Measurements from ENCODE around the gene SMS.

The SMS gene

GRCh38 chrX:21978346-21978745 lies 37.8 kb downstream of the SMS start:
- peaks cover 14% of the 10 kb centered on the region for H3K4me1 Mint-ChIP-seq (ENCODE audit: low read depth)
- no peak for DNase-seq
- H3K27me3 Mint-ChIP-seq = peaks cover 19% of the 10 kb centered on the region
- no peak overlapping the region for H3K4me3 Mint-ChIP-seq
- H3K27ac Mint-ChIP-seq = no peak overlapping the region
- H3K36me3 Mint-ChIP-seq (ENCODE audit: low read depth) = peaks cover 70% of the 10 kb centered on the region
- H3K9me3 Mint-ChIP-seq = no peaks in the 10 kb centered on the region

- H3K36me3 Mint-ChIP-seq (ENCODE audit: low read depth) = peaks cover 58% of the 10 kb centered on the region
- DNase-seq = no peak
- H3K4me3 Mint-ChIP-seq = no peak overlapping the region
- H3K9me3 Mint-ChIP-seq = no peaks in the 10 kb centered on the region
- peaks cover 14% of the 10 kb centered on the region for H3K4me1 Mint-ChIP-seq (ENCODE audit: low read depth)
- H3K27ac Mint-ChIP-seq = no peak overlapping the region
- peaks cover 19% of the 10 kb centered on the region for H3K27me3 Mint-ChIP-seq
Observed at GRCh38 chrX:21982311-21982710, 41.8 kb downstream of the SMS start.

DNA sequence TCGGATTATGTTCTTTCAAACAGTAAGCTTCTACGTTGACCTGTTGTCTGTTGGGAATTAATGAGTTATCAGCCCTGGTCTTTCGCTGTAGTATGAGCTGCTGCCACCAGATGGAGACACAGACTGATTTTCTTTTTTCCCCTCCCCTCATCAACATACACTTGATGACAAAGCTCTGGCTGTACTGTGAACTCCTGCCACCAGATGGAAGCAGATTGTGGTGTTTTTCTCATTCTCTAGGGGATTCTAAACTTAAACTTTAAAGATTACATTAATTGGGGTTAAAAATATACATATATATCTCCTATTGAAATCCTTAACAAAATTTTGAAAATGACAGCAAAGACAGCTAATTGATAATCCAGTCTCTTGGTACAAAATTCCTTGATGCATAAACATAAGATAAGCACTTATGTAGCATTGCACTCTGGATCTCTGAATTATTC lies 44.8 kb downstream of the SMS start:
- peaks cover 36% of the 10 kb centered on the region for H3K4me1 Mint-ChIP-seq (ENCODE audit: low read depth)
- peak overlapping the region; percentile 4 for H3K27ac Mint-ChIP-seq
- H3K36me3 Mint-ChIP-seq (ENCODE audit: low read depth) = peaks cover 66% of the 10 kb centered on the region
- no peaks in the 10 kb centered on the region for H3K9me3 Mint-ChIP-seq
- H3K4me3 Mint-ChIP-seq = no peak overlapping the region
- H3K27me3 Mint-ChIP-seq = peaks cover 7% of the 10 kb centered on the region
- DNase-seq = peak; percentile 79

DNA sequence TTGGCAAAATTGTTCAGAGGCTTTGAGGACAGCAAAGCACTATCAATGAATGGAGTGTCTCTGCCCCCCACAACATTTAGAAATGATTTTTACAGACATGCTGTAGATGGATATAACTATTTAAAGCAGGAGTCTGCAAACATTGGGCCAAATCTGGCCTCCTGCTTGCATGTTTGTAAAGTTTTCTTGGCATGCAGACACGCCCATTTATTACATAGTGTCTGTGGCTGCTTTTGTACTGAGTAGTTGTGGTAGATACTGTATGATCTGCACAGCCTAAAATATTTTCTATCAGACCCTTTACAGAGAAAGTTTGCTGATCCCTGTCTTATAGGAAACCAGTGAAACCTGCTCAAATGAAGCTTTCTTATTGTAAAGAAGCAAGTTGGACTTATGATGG lies 46.1 kb downstream of the SMS start:
- peaks cover 8% of the 10 kb centered on the region for H3K27me3 Mint-ChIP-seq
- no peak overlapping the region for H3K27ac Mint-ChIP-seq
- no peak for DNase-seq
- H3K36me3 Mint-ChIP-seq (ENCODE audit: low read depth) = peaks cover 72% of the 10 kb centered on the region
- no peak overlapping the region for H3K4me3 Mint-ChIP-seq
- peaks cover 48% of the 10 kb centered on the region for H3K4me1 Mint-ChIP-seq (ENCODE audit: low read depth)
- H3K9me3 Mint-ChIP-seq = no peaks in the 10 kb centered on the region

DNA sequence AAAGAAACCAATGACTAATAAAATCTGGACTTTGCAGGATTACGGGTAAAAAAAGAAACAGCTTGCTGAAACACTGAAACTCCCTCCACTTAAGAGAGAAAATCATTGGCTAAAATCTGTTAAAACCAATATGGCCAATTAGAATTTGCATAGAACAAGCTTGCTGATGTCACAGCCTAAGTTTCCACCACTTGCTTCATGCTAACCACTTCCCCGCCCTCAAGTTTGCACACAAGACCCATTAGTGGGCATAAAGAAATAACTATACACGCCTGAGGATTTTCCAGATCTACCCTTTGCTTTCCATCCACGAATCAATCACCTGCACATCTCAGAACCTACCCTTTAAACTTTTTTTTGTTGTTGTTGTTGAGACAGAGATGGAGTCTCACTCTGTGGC lies 48.9 kb downstream of the SMS start:
- peaks cover 8% of the 10 kb centered on the region for H3K27me3 Mint-ChIP-seq
- H3K4me3 Mint-ChIP-seq = no peak overlapping the region
- DNase-seq = no peak
- no peaks in the 10 kb centered on the region for H3K9me3 Mint-ChIP-seq
- peaks cover 88% of the 10 kb centered on the region for H3K36me3 Mint-ChIP-seq (ENCODE audit: low read depth)
- peaks cover 56% of the 10 kb centered on the region for H3K4me1 Mint-ChIP-seq (ENCODE audit: low read depth)
- H3K27ac Mint-ChIP-seq = peak overlapping the region; percentile 68

DNA sequence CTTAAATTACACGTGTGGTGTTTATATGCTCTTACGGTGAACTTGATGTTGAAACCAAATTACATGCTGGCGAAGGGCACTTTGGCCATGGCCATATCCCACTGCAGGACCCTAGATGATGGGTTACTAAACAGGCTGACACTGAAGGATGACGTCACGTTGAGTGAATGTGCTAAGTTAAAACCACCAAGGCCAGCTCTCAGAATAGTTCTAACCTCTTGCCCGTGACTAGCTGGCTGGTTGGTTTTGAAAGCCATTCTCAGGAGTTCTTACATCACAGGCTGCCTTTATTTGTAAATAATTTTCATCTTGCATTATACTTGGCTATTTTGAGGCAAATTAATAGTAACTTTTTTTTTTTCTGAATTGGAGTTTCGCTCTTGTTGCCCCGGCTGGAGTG lies 50.3 kb downstream of the SMS start:
- H3K4me1 Mint-ChIP-seq (ENCODE audit: low read depth) = peaks cover 58% of the 10 kb centered on the region
- no peaks in the 10 kb centered on the region for H3K9me3 Mint-ChIP-seq
- no peak overlapping the region for H3K4me3 Mint-ChIP-seq
- H3K27me3 Mint-ChIP-seq = peaks cover 10% of the 10 kb centered on the region
- peak overlapping the region; percentile 81 for H3K27ac Mint-ChIP-seq
- peaks cover 89% of the 10 kb centered on the region for H3K36me3 Mint-ChIP-seq (ENCODE audit: low read depth)
- DNase-seq = no peak

DNA sequence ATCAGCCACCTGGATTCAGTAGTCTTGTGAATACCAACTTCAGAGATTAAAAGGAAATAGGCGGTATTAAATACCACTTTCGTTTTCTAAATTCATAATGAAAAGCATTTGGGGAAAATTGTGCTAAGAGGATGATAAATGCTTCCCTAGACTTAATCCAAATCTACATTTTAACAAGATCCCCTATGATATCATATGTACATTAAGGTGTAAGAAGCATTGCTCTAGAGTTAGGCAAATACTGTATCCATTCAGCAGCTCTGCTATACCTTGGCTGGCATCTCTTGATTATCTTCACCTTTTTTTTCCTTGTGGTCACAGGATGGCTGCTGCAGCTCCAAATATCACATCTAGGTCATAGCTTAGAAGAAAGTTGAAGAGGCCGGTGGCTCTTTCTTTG lies 51.0 kb downstream of the SMS start:
- H3K4me3 Mint-ChIP-seq = no peak overlapping the region
- H3K4me1 Mint-ChIP-seq (ENCODE audit: low read depth) = peaks cover 62% of the 10 kb centered on the region
- peak overlapping the region; percentile 81 for H3K27ac Mint-ChIP-seq
- H3K27me3 Mint-ChIP-seq = peaks cover 12% of the 10 kb centered on the region
- no peaks in the 10 kb centered on the region for H3K9me3 Mint-ChIP-seq
- no peak for DNase-seq
- peaks cover 91% of the 10 kb centered on the region for H3K36me3 Mint-ChIP-seq (ENCODE audit: low read depth)

DNA sequence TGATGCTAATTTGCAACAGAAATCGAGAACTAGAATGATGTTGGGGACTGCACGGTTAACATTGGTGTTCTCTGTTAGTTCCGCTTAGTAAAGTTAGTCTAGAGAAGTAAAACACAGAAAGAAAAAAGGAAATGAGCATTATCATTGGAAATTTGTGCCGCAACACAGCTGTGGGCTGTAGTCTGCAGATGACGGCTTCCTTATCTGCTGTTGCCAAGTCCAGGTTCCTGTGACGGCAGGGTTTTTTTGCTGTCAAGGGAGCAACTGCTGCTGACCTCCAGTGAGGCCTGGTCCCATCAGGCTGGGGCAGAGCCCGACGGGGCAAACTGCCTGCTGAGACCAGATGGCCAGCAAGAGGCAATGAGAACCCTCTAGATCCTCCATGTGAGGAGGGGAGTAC lies 52.8 kb downstream of the SMS start:
- Mint-ChIP-seq H3K4me3 (no peak overlapping the region), H3K36me3 (ENCODE audit: low read depth) (peaks cover 82% of the 10 kb centered on the region), H3K4me1 (ENCODE audit: low read depth) (peaks cover 59% of the 10 kb centered on the region)

DNA sequence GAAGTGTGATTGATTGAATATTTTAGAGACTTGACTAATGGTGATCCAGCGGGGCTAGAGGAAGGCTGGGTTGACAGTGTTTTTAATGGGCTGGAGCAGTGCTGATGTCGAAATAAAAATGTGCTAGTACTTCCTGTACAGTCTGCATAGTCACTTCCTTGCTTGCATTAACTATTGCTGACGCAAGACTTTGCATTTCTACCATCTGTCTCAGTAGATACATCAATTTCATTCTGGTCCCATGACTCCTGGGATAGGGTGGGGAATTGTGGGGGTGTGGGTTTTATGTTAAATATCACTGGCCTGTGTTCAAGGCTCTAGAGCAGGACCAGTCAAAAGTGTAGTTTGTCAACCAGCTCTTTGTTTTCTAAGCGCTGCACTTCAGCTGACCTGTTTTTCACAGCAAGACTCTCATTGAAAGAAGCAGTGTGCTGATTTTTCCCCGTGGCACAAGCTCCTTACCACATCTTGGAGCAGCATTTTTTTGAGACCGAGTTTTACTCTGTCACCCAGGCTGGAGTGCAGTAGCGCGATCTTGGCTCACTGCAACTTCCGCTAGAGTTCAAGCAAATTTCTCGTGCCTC lies 56.5 kb downstream of the SMS start:
- peaks cover 27% of the 10 kb centered on the region for H3K4me1 Mint-ChIP-seq (ENCODE audit: low read depth)
- H3K27ac Mint-ChIP-seq = peak overlapping the region; percentile 72
- H3K9me3 Mint-ChIP-seq = no peaks in the 10 kb centered on the region
- H3K4me3 Mint-ChIP-seq = no peak overlapping the region
- no peak for DNase-seq
- H3K36me3 Mint-ChIP-seq (ENCODE audit: low read depth) = peaks cover 57% of the 10 kb centered on the region
- H3K27me3 Mint-ChIP-seq = peaks cover 17% of the 10 kb centered on the region

More for the DNA sequence above, 52.8 kb downstream of the SMS start:
- Mint-ChIP-seq H3K9me3 (no peaks in the 10 kb centered on the region), H3K27ac (no peak overlapping the region), H3K27me3 (peaks cover 12% of the 10 kb centered on the region)
- no peak for DNase-seq

GRCh38 chrX:21998037-21998436 lies 57.5 kb downstream of the SMS start:
- no peak overlapping the region for H3K4me3 Mint-ChIP-seq
- H3K4me1 Mint-ChIP-seq (ENCODE audit: low read depth) = peaks cover 23% of the 10 kb centered on the region
- H3K27me3 Mint-ChIP-seq = peaks cover 23% of the 10 kb centered on the region
- H3K27ac Mint-ChIP-seq = no peak overlapping the region
- no peaks in the 10 kb centered on the region for H3K9me3 Mint-ChIP-seq
- no peak for DNase-seq
- peaks cover 50% of the 10 kb centered on the region for H3K36me3 Mint-ChIP-seq (ENCODE audit: low read depth)

DNA sequence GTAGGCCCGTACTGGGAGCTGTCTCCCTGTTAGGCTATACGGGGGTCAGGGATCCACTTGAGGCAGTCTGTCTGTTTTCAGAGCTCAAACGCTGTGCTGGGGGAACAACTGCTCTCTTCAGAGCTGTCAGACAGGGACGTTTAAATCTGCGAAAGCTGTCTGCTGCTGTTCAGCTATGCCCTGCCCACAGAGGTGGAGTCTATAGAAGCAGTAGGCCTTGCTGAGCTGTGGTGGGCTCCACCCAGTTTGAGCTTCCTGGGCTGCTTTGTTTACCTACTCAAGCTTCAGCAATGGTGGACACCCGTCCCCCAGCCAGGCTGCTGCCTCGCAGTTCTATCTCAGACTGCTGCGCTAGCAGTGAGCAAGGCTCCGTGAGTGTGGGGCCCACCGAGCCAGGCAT lies 64.4 kb downstream of the SMS start:
- H3K36me3 Mint-ChIP-seq (ENCODE audit: low read depth) = peaks cover 37% of the 10 kb centered on the region
- no peak overlapping the region for H3K4me3 Mint-ChIP-seq
- H3K4me1 Mint-ChIP-seq (ENCODE audit: low read depth) = no peaks in the 10 kb centered on the region
- DNase-seq = no peak
- H3K9me3 Mint-ChIP-seq = peaks cover 4% of the 10 kb centered on the region
- no peak overlapping the region for H3K27ac Mint-ChIP-seq
- H3K27me3 Mint-ChIP-seq = peaks cover 40% of the 10 kb centered on the region

DNA sequence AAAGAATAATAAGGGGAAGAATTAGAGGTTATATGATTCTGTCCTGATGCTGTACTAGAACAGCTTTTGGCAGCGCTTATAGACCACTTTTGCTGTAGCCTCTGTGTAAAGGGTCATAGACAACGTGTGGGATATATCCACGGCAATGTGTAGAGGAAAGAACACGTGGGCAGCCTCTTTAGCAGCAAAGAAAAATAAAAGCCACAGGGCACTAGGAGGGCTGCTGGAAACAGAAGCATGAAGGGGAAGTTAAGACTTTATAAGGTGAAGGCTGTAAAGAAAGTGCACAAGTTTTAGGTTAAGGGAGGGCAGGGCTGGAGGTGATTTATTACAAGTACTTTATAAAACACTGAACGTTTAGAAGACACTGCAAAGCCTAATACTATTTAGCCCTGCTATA lies 71.5 kb downstream of the SMS start:
- H3K36me3 Mint-ChIP-seq (ENCODE audit: low read depth) = peaks cover 8% of the 10 kb centered on the region
- no peaks in the 10 kb centered on the region for H3K4me1 Mint-ChIP-seq (ENCODE audit: low read depth)
- H3K27ac Mint-ChIP-seq = no peak overlapping the region
- H3K4me3 Mint-ChIP-seq = no peak overlapping the region
- H3K27me3 Mint-ChIP-seq = peaks cover 26% of the 10 kb centered on the region
- peaks cover 4% of the 10 kb centered on the region for H3K9me3 Mint-ChIP-seq
- no peak for DNase-seq

DNA sequence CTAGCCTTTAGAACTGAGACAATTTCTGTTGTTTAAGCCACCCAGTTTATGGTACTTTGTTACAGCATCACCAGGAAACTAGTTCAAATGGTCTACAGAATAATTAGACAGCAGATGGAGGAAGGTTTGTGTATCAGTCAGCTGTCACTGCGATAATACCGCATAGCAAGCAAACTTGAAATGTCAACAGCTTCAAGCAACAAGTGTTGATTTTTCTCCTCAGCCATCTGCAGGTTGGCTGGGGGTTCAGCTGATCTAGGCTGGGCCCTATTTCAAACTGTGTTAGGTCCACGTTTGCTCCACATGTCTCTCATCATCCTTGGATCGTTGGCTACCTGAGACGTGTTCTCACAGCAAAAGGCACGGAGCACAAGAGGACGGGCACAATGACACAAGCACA lies 72.4 kb downstream of the SMS start:
- H3K9me3 Mint-ChIP-seq = peaks cover 4% of the 10 kb centered on the region
- no peaks in the 10 kb centered on the region for H3K4me1 Mint-ChIP-seq (ENCODE audit: low read depth)
- H3K27ac Mint-ChIP-seq = no peak overlapping the region
- H3K27me3 Mint-ChIP-seq = peaks cover 23% of the 10 kb centered on the region
- peaks cover 7% of the 10 kb centered on the region for H3K36me3 Mint-ChIP-seq (ENCODE audit: low read depth)
- no peak for DNase-seq
- H3K4me3 Mint-ChIP-seq = no peak overlapping the region

DNA sequence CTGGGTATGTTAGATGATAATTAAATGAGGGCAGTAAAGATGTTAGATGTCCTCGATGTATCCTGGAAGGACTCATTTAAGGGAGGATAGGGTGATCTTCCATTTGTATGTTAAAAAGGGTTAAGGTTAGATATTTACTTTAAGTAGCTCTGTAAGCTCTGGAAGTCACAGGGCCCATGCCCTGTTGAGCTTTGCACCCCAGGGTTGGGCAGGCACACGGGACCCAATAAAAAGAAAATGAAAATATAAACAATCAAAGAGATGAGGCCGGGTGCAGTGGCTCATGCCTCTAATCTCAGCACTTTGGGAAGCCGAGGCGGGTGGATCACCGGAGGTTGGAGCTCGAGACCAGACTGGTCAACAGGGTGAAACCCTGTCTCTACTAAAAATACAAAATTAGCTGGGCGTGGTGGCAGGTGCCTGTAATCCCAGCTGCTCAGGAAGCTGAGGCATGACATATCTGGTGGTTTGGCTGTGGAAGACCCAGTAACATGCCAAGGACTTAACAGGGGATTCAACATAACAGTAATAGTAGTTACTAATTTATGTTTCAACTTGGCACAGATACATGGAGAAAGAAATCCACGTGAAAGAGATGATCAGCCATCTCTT lies 74.7 kb downstream of the SMS start:
- H3K27me3 Mint-ChIP-seq = peaks cover 11% of the 10 kb centered on the region
- H3K9me3 Mint-ChIP-seq = no peaks in the 10 kb centered on the region
- DNase-seq = no peak
- H3K4me1 Mint-ChIP-seq (ENCODE audit: low read depth) = no peaks in the 10 kb centered on the region
- no peaks in the 10 kb centered on the region for H3K36me3 Mint-ChIP-seq (ENCODE audit: low read depth)
- no peak overlapping the region for H3K27ac Mint-ChIP-seq
- H3K4me3 Mint-ChIP-seq = no peak overlapping the region

- peaks cover 30% of the 10 kb centered on the region for H3K27me3 Mint-ChIP-seq
- H3K9me3 Mint-ChIP-seq = no peaks in the 10 kb centered on the region
- no peak overlapping the region for H3K27ac Mint-ChIP-seq
- no peak for DNase-seq
- H3K4me1 Mint-ChIP-seq (ENCODE audit: low read depth) = peaks cover 6% of the 10 kb centered on the region
- H3K4me3 Mint-ChIP-seq = no peak overlapping the region
- H3K36me3 Mint-ChIP-seq (ENCODE audit: low read depth) = no peaks in the 10 kb centered on the region
Observed at GRCh38 chrX:22021751-22022324, 81.3 kb downstream of the SMS start.
